ENCODE results near the gene EPN3.

Gene EPN3

DNA sequence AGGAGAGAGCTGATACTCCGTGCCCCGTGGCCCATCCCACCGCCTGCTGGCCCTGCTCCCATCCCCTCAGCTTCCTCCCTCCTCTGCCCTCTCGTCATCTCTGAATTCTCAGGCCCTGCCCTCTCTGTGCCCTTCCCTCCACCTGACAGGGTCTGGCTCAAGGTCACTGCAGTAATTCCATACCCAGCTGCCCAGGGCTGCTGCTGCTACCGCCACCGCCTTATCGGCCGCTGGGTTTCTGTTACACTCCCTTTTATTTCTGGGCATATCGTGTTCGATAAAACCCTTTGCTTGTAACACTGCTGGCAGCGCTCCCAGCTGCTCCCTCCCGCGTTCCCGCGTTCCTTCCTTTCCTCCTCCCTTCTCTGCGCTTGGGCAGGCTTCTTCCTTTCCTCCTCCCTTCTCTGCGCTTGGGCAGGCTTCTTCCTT, 1.2 kb downstream of the EPN3 start:
- H2AFZ ChIP-seq (ENCODE audit: low read length) = no peak overlapping the region
- no peak for DNase-seq (ENCODE audit: low spot score)
- WGBS, 2 donors (ENCODE audit: extremely low coverage in 2 of 2, insufficient read length in 2 of 2, insufficient replicate concordance in 1 of 2) = no CpG with 5 or more reads among the region's 17 CpGs
- H3K4me2 ChIP-seq (ENCODE audit: insufficient read depth, low read length, poor library complexity, severe bottlenecking) = peak overlapping the region; percentile 62
- H2AK5ac ChIP-seq (ENCODE audit: low read depth, low read length) = no peak overlapping the region
- no peak overlapping the region for H4K8ac ChIP-seq (ENCODE audit: low read depth, low read length)
- H3K9me3 ChIP-seq (replicated peaks in 1 of 2; ENCODE audit: control insufficient read depth in 2 of 2, insufficient read depth in 1 of 2, low read depth in 1 of 2, low read length in 2 of 2) = no peaks in the 10 kb centered on the region
- peak overlapping the region; percentile 0 for H3K9ac ChIP-seq (ENCODE audit: low read depth, low read length, poor library complexity)
- peak overlapping the region; percentile 81 for H3K18ac ChIP-seq (ENCODE audit: low read length)
- H3K4me1 ChIP-seq (ENCODE audit: control insufficient read depth in 2 of 2, insufficient read depth in 1 of 2, low read depth in 1 of 2, low read length in 2 of 2) = peaks cover 23 to 32% of the 10 kb centered on the region in 2 donors
- no peak overlapping the region for H4K91ac ChIP-seq (ENCODE audit: low read depth, low read length, poor library complexity)
- peaks cover 2 to 69% (median 26%) of the 10 kb centered on the region in 3 experiments for H3K27me3 ChIP-seq (ENCODE audit: control insufficient read depth in 3 of 3, insufficient read depth in 3 of 3, low read depth in 1 of 3, low read length in 3 of 3)
- H3K27ac ChIP-seq (replicated peaks; ENCODE audit: low read length) = no peak overlapping the region
- H3K36me3 ChIP-seq (replicated peaks in 1 of 2; ENCODE audit: control insufficient read depth in 2 of 2, insufficient read depth in 2 of 2, low read length in 2 of 2) = no peaks in the 10 kb centered on the region
- peak overlapping the region; percentile 4 for H2BK5ac ChIP-seq (ENCODE audit: low read length)
- H2BK120ac ChIP-seq (ENCODE audit: low read depth, low read length) = no peak overlapping the region
- H3K4ac ChIP-seq (ENCODE audit: low read length) = no peak overlapping the region
- no peaks in the 10 kb centered on the region for H3K79me1 ChIP-seq (ENCODE audit: low read depth, low read length)
- H2BK15ac ChIP-seq (ENCODE audit: low read length) = peak overlapping the region; percentile 62
- H2BK12ac ChIP-seq (ENCODE audit: low read length) = no peak overlapping the region
- no peak overlapping the region for H3K23ac ChIP-seq (ENCODE audit: low read depth, low read length, poor library complexity)
- no peak overlapping the region for H3K14ac ChIP-seq (ENCODE audit: low read length)
- H3K4me3 ChIP-seq (ENCODE audit: low read length in 2 of 2) = no peak overlapping the region

DNA sequence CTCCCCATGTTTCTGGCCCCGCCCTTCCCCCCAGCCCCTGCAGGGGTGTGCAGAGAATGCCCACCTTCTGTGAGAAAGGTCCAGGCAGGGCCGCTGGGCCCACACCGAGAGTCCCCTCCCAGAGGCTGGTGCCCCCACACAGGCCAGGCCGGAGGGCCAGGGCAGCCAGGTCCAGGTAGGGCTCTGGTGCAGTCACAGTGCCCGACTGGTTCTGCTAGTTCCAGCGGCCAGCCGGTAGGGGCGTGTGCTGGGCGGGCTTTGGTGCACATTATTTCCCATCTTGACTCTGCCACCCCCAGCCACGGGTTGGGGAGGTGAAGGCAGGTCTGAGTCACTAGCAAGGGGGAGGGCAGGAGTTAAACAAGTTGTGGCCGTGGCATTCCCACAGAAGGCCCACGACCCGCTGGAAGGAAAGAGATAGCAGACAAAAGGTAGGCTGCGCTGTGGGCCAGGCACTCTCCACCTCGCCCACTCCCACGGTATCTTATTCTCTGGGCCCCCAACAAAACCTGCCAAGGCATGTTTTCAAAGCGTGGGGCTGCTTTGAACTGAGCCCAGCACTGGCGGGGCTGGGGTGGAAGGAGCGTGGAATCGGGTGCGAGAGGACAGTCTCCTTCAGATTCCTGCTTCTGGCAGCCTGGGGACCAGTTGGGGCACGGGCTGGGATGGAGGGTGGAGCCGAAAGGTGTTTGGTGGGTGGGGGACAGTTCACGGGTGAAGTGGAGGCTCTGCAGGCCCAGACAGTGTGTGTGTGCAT, 1.9 kb downstream of the EPN3 start:
- H4K91ac ChIP-seq (ENCODE audit: low read depth, low read length, poor library complexity) = no peak overlapping the region
- no peak overlapping the region for H3K4ac ChIP-seq (ENCODE audit: low read length)
- peak overlapping the region; percentile 91 for H3K18ac ChIP-seq (ENCODE audit: low read length)
- no peaks in the 10 kb centered on the region for H3K9me3 ChIP-seq (replicated peaks in 1 of 2; ENCODE audit: control insufficient read depth in 2 of 2, insufficient read depth in 1 of 2, low read depth in 1 of 2, low read length in 2 of 2)
- H3K4me2 ChIP-seq (ENCODE audit: insufficient read depth, low read length, poor library complexity, severe bottlenecking) = no peak overlapping the region
- H2BK12ac ChIP-seq (ENCODE audit: low read length) = no peak overlapping the region
- no peaks in the 10 kb centered on the region for H3K79me1 ChIP-seq (ENCODE audit: low read depth, low read length)
- H3K23ac ChIP-seq (ENCODE audit: low read depth, low read length, poor library complexity) = peak overlapping the region; percentile 48
- H3K4me3 ChIP-seq (ENCODE audit: low read length in 2 of 2) = no peak overlapping the region
- peak overlapping the region; percentile 83 for H2AK5ac ChIP-seq (ENCODE audit: low read depth, low read length)
- no peak for DNase-seq (ENCODE audit: low spot score)
- peak overlapping the region; percentile 26 for H3K9ac ChIP-seq (ENCODE audit: low read depth, low read length, poor library complexity)
- peaks cover 2 to 69% (median 26%) of the 10 kb centered on the region in 3 experiments for H3K27me3 ChIP-seq (ENCODE audit: control insufficient read depth in 3 of 3, insufficient read depth in 3 of 3, low read depth in 1 of 3, low read length in 3 of 3)
- H3K36me3 ChIP-seq (replicated peaks in 1 of 2; ENCODE audit: control insufficient read depth in 2 of 2, insufficient read depth in 2 of 2, low read length in 2 of 2) = no peaks in the 10 kb centered on the region
- H3K4me1 ChIP-seq (ENCODE audit: control insufficient read depth in 2 of 2, insufficient read depth in 1 of 2, low read depth in 1 of 2, low read length in 2 of 2) = peaks cover 28 to 32% of the 10 kb centered on the region in 2 donors
- H4K8ac ChIP-seq (ENCODE audit: low read depth, low read length) = no peak overlapping the region
- no peak overlapping the region for H3K27ac ChIP-seq (replicated peaks; ENCODE audit: low read length)
- no CpG with 5 or more reads among the region's 24 CpGs for WGBS, 2 donors (ENCODE audit: extremely low coverage in 2 of 2, insufficient read length in 2 of 2, insufficient replicate concordance in 1 of 2)
- H2BK15ac ChIP-seq (ENCODE audit: low read length) = peak overlapping the region; percentile 62
- no peak overlapping the region for H2AFZ ChIP-seq (ENCODE audit: low read length)
- peak overlapping the region; percentile 59 for H2BK5ac ChIP-seq (ENCODE audit: low read length)
- no peak overlapping the region for H2BK120ac ChIP-seq (ENCODE audit: low read depth, low read length)
- H3K14ac ChIP-seq (ENCODE audit: low read length) = peak overlapping the region; percentile 25

DNA sequence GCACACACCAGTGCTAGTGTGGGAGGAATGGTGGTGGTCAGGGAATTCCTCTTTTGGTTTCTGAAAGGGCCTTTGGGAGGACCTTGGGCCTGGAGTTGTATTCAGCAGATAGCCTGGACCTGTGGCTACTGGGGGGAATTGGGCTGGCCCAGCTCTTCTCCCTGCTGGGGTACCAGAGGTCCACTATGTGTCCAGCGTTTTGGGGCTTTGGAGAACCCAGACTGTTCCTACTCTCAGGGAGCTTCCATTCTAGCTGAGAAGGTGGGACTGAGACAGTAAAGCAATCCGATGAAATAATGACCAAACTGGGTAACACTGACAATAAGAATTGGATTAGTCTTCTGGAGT, 2.4 kb downstream of the EPN3 start:
- Histone ChIP-seq H3K36me3 (replicated peaks in 1 of 2; ENCODE audit: control insufficient read depth in 2 of 2, insufficient read depth in 2 of 2, low read length in 2 of 2) (no peaks in the 10 kb centered on the region), H2BK5ac (ENCODE audit: low read length) (no peak overlapping the region), H3K23ac (ENCODE audit: low read depth, low read length, poor library complexity) (no peak overlapping the region), H3K9me3 (replicated peaks in 1 of 2; ENCODE audit: control insufficient read depth in 2 of 2, insufficient read depth in 1 of 2, low read depth in 1 of 2, low read length in 2 of 2) (no peaks in the 10 kb centered on the region), H4K91ac (ENCODE audit: low read depth, low read length, poor library complexity) (no peak overlapping the region), H2BK120ac (ENCODE audit: low read depth, low read length) (no peak overlapping the region), H2BK12ac (ENCODE audit: low read length) (no peak overlapping the region), H3K27ac (replicated peaks; ENCODE audit: low read length) (no peak overlapping the region), H2AFZ (ENCODE audit: low read length) (no peak overlapping the region), H3K79me1 (ENCODE audit: low read depth, low read length) (no peaks in the 10 kb centered on the region), H3K4ac (ENCODE audit: low read length) (no peak overlapping the region), H2BK15ac (ENCODE audit: low read length) (peak overlapping the region; percentile 62), H3K4me1 (ENCODE audit: control insufficient read depth in 2 of 2, insufficient read depth in 1 of 2, low read depth in 1 of 2, low read length in 2 of 2) (peaks cover 28 to 34% of the 10 kb centered on the region in 2 donors), H3K18ac (ENCODE audit: low read length) (peak overlapping the region; percentile 91), H3K4me3 (ENCODE audit: low read length in 2 of 2) (no peak overlapping the region), H3K27me3 (ENCODE audit: control insufficient read depth in 3 of 3, insufficient read depth in 3 of 3, low read depth in 1 of 3, low read length in 3 of 3) (peaks cover 2 to 66% (median 26%) of the 10 kb centered on the region in 3 experiments), H3K4me2 (ENCODE audit: insufficient read depth, low read length, poor library complexity, severe bottlenecking) (no peak overlapping the region), H2AK5ac (ENCODE audit: low read depth, low read length) (peak overlapping the region; percentile 83), H3K14ac (ENCODE audit: low read length) (no peak overlapping the region), H4K8ac (ENCODE audit: low read depth, low read length) (no peak overlapping the region), H3K9ac (ENCODE audit: low read depth, low read length, poor library complexity) (no peak overlapping the region)
- WGBS, 2 donors (ENCODE audit: extremely low coverage in 2 of 2, insufficient read length in 2 of 2, insufficient replicate concordance in 1 of 2) = no CpG with 5 or more reads among the region's 2 CpGs
- DNase-seq (ENCODE audit: low spot score) = no peak

DNA sequence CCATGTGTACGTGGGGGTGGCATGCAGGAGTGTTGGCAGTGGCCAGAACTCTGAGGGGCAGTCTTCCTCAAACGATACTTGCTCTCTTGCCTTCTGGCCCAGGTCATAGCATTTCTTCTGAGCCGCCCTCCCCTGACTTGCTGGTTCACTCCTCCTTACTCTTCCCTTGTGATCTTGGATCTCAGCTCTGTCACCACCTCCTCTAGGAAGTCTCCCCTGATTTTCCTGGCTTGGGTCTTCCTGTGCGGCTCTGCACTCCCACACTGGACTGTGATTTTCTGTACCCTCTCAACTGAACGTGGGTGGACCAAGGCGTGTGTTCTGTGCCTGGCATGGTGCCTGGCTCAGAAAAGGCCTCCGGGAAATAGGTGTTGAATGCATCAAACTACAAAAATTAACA, 2.9 kb downstream of the EPN3 start:
- no peak overlapping the region for H2BK15ac ChIP-seq (ENCODE audit: low read length)
- no peak overlapping the region for H3K14ac ChIP-seq (ENCODE audit: low read length)
- H3K18ac ChIP-seq (ENCODE audit: low read length) = no peak overlapping the region
- H3K4me3 ChIP-seq (ENCODE audit: low read length in 2 of 2) = no peak overlapping the region
- no peaks in the 10 kb centered on the region for H3K79me1 ChIP-seq (ENCODE audit: low read depth, low read length)
- H3K4ac ChIP-seq (ENCODE audit: low read length) = no peak overlapping the region
- H3K4me1 ChIP-seq (ENCODE audit: control insufficient read depth in 2 of 2, insufficient read depth in 1 of 2, low read depth in 1 of 2, low read length in 2 of 2) = peaks cover 28 to 37% of the 10 kb centered on the region in 2 donors
- H3K27me3 ChIP-seq (ENCODE audit: control insufficient read depth in 3 of 3, insufficient read depth in 3 of 3, low read depth in 1 of 3, low read length in 3 of 3) = peaks cover 2 to 63% (median 26%) of the 10 kb centered on the region in 3 experiments
- no peak overlapping the region for H2BK12ac ChIP-seq (ENCODE audit: low read length)
- no peak overlapping the region for H4K91ac ChIP-seq (ENCODE audit: low read depth, low read length, poor library complexity)
- H3K23ac ChIP-seq (ENCODE audit: low read depth, low read length, poor library complexity) = no peak overlapping the region
- WGBS, 2 donors (ENCODE audit: extremely low coverage in 2 of 2, insufficient read length in 2 of 2, insufficient replicate concordance in 1 of 2) = no CpG with 5 or more reads among the region's 7 CpGs
- no peak overlapping the region for H2BK120ac ChIP-seq (ENCODE audit: low read depth, low read length)
- H4K8ac ChIP-seq (ENCODE audit: low read depth, low read length) = no peak overlapping the region
- H3K9ac ChIP-seq (ENCODE audit: low read depth, low read length, poor library complexity) = no peak overlapping the region
- H2AFZ ChIP-seq (ENCODE audit: low read length) = no peak overlapping the region
- no peak overlapping the region for H2AK5ac ChIP-seq (ENCODE audit: low read depth, low read length)
- no peak for DNase-seq (ENCODE audit: low spot score)
- H3K4me2 ChIP-seq (ENCODE audit: insufficient read depth, low read length, poor library complexity, severe bottlenecking) = no peak overlapping the region
- no peak overlapping the region for H2BK5ac ChIP-seq (ENCODE audit: low read length)
- no peaks in the 10 kb centered on the region for H3K9me3 ChIP-seq (replicated peaks in 1 of 2; ENCODE audit: control insufficient read depth in 2 of 2, insufficient read depth in 1 of 2, low read depth in 1 of 2, low read length in 2 of 2)
- no peaks in the 10 kb centered on the region for H3K36me3 ChIP-seq (replicated peaks in 1 of 2; ENCODE audit: control insufficient read depth in 2 of 2, insufficient read depth in 2 of 2, low read length in 2 of 2)
- no peak overlapping the region for H3K27ac ChIP-seq (replicated peaks; ENCODE audit: low read length)
